Measurements from ENCODE around the gene GNAL.

GNAL gene

DNA sequence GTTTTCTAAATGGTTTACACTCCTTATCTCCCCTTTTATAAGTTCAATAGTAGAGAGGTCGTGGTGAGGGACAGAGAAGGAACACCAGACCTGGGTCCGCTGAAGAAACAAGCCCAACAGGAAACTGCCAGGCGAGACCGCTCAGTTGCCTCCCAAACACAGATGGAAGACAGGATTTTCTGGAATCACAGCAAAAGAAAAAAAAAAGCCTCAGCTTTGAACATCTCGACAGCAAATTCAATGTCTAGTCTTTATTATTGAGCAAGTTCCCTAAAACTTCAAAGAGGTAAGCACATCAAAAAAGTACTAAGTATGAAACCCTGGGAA is 33.5 kb upstream of the GNAL start (continued):
- TF ChIP-seq, protein P1, sequence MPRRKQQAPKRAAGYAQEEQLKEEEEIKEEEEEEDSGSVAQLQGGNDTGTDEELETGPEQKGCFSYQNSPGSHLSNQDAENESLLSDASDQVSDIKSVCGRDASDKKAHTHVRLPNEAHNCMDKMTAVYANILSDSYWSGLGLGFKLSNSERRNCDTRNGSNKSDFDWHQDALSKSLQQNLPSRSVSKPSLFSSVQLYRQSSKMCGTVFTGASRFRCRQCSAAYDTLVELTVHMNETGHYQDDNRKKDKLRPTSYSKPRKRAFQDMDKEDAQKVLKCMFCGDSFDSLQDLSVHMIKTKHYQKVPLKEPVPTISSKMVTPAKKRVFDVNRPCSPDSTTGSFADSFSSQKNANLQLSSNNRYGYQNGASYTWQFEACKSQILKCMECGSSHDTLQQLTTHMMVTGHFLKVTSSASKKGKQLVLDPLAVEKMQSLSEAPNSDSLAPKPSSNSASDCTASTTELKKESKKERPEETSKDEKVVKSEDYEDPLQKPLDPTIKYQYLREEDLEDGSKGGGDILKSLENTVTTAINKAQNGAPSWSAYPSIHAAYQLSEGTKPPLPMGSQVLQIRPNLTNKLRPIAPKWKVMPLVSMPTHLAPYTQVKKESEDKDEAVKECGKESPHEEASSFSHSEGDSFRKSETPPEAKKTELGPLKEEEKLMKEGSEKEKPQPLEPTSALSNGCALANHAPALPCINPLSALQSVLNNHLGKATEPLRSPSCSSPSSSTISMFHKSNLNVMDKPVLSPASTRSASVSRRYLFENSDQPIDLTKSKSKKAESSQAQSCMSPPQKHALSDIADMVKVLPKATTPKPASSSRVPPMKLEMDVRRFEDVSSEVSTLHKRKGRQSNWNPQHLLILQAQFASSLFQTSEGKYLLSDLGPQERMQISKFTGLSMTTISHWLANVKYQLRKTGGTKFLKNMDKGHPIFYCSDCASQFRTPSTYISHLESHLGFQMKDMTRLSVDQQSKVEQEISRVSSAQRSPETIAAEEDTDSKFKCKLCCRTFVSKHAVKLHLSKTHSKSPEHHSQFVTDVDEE (CRISPR knock-in tag; IDR thresholded peaks at IDR 0.05) = no peak

DNA sequence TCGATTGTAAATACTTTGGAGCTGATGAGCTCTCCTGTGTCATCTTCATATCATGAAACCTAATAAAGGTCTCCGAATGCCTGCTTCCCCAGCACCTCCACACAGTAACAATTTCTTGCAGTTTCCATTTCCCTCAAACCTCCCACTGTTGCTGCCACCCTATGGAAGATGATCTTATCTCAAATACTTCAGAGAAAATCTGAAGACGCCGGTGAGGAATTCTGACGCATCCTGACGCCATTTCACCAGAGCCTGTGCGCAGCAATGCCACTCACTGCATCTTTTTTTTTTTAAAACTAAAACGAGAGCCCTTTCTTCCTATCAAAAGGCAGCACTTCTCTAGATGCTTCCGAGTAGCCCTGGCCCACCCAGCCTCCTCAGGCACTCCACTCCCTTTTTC is 31.9 kb upstream of the GNAL start:
- TF ChIP-seq, protein P2, sequence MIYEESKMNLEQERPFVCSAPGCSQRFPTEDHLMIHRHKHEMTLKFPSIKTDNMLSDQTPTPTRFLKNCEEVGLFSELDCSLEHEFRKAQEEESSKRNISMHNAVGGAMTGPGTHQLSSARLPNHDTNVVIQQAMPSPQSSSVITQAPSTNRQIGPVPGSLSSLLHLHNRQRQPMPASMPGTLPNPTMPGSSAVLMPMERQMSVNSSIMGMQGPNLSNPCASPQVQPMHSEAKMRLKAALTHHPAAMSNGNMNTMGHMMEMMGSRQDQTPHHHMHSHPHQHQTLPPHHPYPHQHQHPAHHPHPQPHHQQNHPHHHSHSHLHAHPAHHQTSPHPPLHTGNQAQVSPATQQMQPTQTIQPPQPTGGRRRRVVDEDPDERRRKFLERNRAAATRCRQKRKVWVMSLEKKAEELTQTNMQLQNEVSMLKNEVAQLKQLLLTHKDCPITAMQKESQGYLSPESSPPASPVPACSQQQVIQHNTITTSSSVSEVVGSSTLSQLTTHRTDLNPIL (CRISPR knock-in tag; IDR thresholded peaks at IDR 0.05; ENCODE audit: low read depth) = no peak
- TF ChIP-seq BACH2 (CRISPR knock-in tag; IDR thresholded peaks at IDR 0.05; ENCODE audit: borderline replicate concordance) (no peak), SNAI2 (CRISPR knock-in tag; IDR thresholded peaks at IDR 0.05) (no peak), RARB (CRISPR knock-in tag; IDR thresholded peaks at IDR 0.05) (no peak), CSDC2 (CRISPR knock-in tag; IDR thresholded peaks at IDR 0.05) (no peak), ZNF565 (CRISPR knock-in tag; conservative IDR thresholded peaks at IDR 0.05; ENCODE audit: low read depth) (no peak), ZFP30 (CRISPR knock-in tag; IDR thresholded peaks at IDR 0.05) (no peak), OSR1 (CRISPR knock-in tag; IDR thresholded peaks at IDR 0.05) (no peak), ZNF70 (CRISPR knock-in tag; IDR thresholded peaks at IDR 0.05) (no peak), ZNF8 (CRISPR knock-in tag; IDR thresholded peaks at IDR 0.05) (no peak), TCF4 (CRISPR knock-in tag; IDR thresholded peaks at IDR 0.05; ENCODE audit: borderline replicate concordance) (no peak), ZC3H10 (CRISPR knock-in tag; IDR thresholded peaks at IDR 0.05) (no peak), ISL1 (CRISPR knock-in tag; IDR thresholded peaks at IDR 0.05) (no peak), ESRRG (CRISPR knock-in tag; IDR thresholded peaks at IDR 0.05) (no peak)
- TF ChIP-seq, protein P3, sequence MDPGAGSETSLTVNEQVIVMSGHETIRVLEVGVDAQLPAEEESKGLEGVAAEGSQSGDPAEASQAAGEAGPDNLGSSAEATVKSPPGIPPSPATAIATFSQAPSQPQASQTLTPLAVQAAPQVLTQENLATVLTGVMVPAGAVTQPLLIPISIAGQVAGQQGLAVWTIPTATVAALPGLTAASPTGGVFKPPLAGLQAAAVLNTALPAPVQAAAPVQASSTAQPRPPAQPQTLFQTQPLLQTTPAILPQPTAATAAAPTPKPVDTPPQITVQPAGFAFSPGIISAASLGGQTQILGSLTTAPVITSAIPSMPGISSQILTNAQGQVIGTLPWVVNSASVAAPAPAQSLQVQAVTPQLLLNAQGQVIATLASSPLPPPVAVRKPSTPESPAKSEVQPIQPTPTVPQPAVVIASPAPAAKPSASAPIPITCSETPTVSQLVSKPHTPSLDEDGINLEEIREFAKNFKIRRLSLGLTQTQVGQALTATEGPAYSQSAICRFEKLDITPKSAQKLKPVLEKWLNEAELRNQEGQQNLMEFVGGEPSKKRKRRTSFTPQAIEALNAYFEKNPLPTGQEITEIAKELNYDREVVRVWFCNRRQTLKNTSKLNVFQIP (CRISPR knock-in tag; IDR thresholded peaks at IDR 0.05; ENCODE audit: borderline replicate concordance, low read depth) = no peak
- TF ChIP-seq, protein P1 (CRISPR knock-in tag; IDR thresholded peaks at IDR 0.05) = no peak
- TF ChIP-seq, protein P4, sequence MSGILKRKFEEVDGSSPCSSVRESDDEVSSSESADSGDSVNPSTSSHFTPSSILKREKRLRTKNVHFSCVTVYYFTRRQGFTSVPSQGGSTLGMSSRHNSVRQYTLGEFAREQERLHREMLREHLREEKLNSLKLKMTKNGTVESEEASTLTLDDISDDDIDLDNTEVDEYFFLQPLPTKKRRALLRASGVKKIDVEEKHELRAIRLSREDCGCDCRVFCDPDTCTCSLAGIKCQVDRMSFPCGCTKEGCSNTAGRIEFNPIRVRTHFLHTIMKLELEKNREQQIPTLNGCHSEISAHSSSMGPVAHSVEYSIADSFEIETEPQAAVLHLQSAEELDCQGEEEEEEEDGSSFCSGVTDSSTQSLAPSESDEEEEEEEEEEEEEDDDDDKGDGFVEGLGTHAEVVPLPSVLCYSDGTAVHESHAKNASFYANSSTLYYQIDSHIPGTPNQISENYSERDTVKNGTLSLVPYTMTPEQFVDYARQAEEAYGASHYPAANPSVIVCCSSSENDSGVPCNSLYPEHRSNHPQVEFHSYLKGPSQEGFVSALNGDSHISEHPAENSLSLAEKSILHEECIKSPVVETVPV (CRISPR knock-in tag; IDR thresholded peaks at IDR 0.05) = no peak
- ATAC-seq = no peak

DNA sequence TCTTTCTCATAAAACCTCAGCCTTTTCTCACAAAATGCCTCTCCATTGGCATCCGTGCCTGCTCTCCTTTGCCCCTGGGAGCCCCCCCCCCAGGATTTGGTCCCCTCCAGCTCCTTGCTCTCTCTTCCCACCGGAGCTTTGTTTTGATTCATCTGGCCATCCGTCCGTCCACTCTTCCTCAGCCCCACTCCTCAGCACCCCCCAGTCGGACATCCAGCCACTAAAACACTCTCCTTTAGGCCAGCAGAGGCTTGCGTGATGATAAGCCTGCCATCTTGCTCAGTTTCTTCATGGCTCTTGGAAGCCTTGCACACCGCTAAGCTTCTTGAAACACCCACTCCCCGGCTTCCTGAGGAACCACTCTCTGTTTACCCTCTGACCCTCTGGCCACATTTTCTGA is 31.5 kb upstream of the GNAL start:
- no peak for ATAC-seq
- TF ChIP-seq SNAI2 (CRISPR knock-in tag; IDR thresholded peaks at IDR 0.05) = no peak
- no peak for TF ChIP-seq BACH2 (CRISPR knock-in tag; IDR thresholded peaks at IDR 0.05; ENCODE audit: borderline replicate concordance)
- no peak for TF ChIP-seq ARNTL (CRISPR knock-in tag; IDR thresholded peaks at IDR 0.05; ENCODE audit: borderline replicate concordance, low read depth)
- TF ChIP-seq, protein P2 (CRISPR knock-in tag; IDR thresholded peaks at IDR 0.05; ENCODE audit: low read depth) = no peak
- no peak for TF ChIP-seq ZFP3 (CRISPR knock-in tag; IDR thresholded peaks at IDR 0.05)
- no peak for TF ChIP-seq ZNF8 (CRISPR knock-in tag; IDR thresholded peaks at IDR 0.05)
- TF ChIP-seq RARB (CRISPR knock-in tag; IDR thresholded peaks at IDR 0.05) = no peak
- TF ChIP-seq, protein P1 (CRISPR knock-in tag; IDR thresholded peaks at IDR 0.05) = no peak
- no peak for TF ChIP-seq ESRRG (CRISPR knock-in tag; IDR thresholded peaks at IDR 0.05)
- TF ChIP-seq ZFP30 (CRISPR knock-in tag; IDR thresholded peaks at IDR 0.05) = no peak
- TF ChIP-seq CSDC2 (CRISPR knock-in tag; IDR thresholded peaks at IDR 0.05) = no peak
- TF ChIP-seq OSR1 (CRISPR knock-in tag; IDR thresholded peaks at IDR 0.05) = no peak
- TF ChIP-seq ZC3H10 (CRISPR knock-in tag; IDR thresholded peaks at IDR 0.05) = no peak
- TF ChIP-seq ZNF70 (CRISPR knock-in tag; IDR thresholded peaks at IDR 0.05) = no peak
- no peak for TF ChIP-seq TCF4 (CRISPR knock-in tag; IDR thresholded peaks at IDR 0.05; ENCODE audit: borderline replicate concordance)
- TF ChIP-seq PPARA (CRISPR knock-in tag; IDR thresholded peaks at IDR 0.05; ENCODE audit: borderline replicate concordance) = no peak
